K562 (cell line): Measurements from ENCODE around the gene LHX3. TPM values are rescaled to one million over a fixed set of nuclear protein-coding genes. Genes with fewer than 3 reads are reported as not detected.

ENCODE experiments used
- ATAC-seq: fragments of 200-7000 bp; cut with Tn5 transposase; 3 replicates; pipeline ENCODE4 v1.9.1; 2020; ENCODE audit warnings: moderate library complexity
- BruUV-seq: library from RNA; stranded (reverse); fragments of 400-500 nt; replicated peaks from 2 replicates; lab custom pipeline; 2021; lab: Mats Ljungman, UMichigan
- CTCF ChIA-PET: fragments of 300-600 bp; formaldehyde crosslinking; extraction: SDS; loops from one replicate; lab custom pipeline; 2021; ENCODE audit warnings: low intra/inter-chr PET ratio; lab: Yijun Ruan, JAX
- POLR2A ChIA-PET: fragments of 300-600, 350-650 bp; sonication (Branson Sonifier 250); formaldehyde crosslinking; extraction: SDS; loops from one replicate; lab custom pipeline; 2021; ENCODE audit warnings: antibody characterized with exemption, inconsistent platforms; lab: Yijun Ruan, JAX
- DNase-seq, 4 experiments: peaks; one replicate each; pipeline versions ENCODE4 v3.0.0 to v3.0.0-alpha.2; 2011 to 2018; ENCODE audit warnings: low spot score in 3 of 4, mixed read lengths in 3 of 4; ENCODE audit errors: extremely low read depth in 1 of 4
- FAIRE-seq: peaks from 2 replicates; lab custom pipeline; 2011; peaks lifted over from hg19 to GRCh38; lab: Jason Lieb, UNC
- H2AFZ ChIP-seq: 2 replicates; pipeline ENCODE4 v1.6.0; 2011; ENCODE audit warnings: low read depth, low read length, control low read depth, inconsistent platforms
- H3K27ac ChIP-seq: fragments of 200-600 bp; 3 replicates; pipeline ENCODE4 v1.8.0; 2011; ENCODE audit warnings: low read depth, mild to moderate bottlenecking, control low read depth, inconsistent platforms, low read length, moderate library complexity, mixed read lengths; ENCODE audit errors: extremely low read depth
- H3K27me3 ChIP-seq, 2 experiments: fragments of 300-600 bp in 1 of 2; 2 replicates in 1 of 2; 3 replicates in 1 of 2; pipeline versions ENCODE4 v1.6.0 to v1.8.0; 2011; ENCODE audit warnings: inconsistent platforms in 2 of 2, low read length in 2 of 2, mild to moderate bottlenecking in 1 of 2, mixed read lengths in 1 of 2, moderate library complexity in 1 of 2; ENCODE audit not compliant: control insufficient read depth in 2 of 2, insufficient read depth in 2 of 2
- H3K36me3 ChIP-seq: fragments of 300-600 bp; 3 replicates; pipeline ENCODE4 v1.8.0; 2011; ENCODE audit warnings: mild to moderate bottlenecking, low read length, inconsistent platforms; ENCODE audit not compliant: control insufficient read depth, insufficient read depth
- H3K4me1 ChIP-seq, 2 experiments: fragments of 200-600 bp in 1 of 2; replicated peaks in 1 of 2; 2 replicates in 1 of 2; 3 replicates in 1 of 2; pipeline versions ENCODE4 v1.5.1 to v1.8.0; 2011; ENCODE audit warnings: inconsistent platforms in 2 of 2, low read length in 2 of 2, mild to moderate bottlenecking in 1 of 2, mixed read lengths in 1 of 2, moderate library complexity in 1 of 2; ENCODE audit not compliant: control insufficient read depth in 2 of 2, insufficient read depth in 2 of 2
- H3K4me2 ChIP-seq: 2 replicates; pipeline ENCODE4 v1.6.1; 2011; ENCODE audit warnings: low read length, control low read depth, inconsistent platforms, mixed read lengths; ENCODE audit not compliant: insufficient read depth
- H3K4me3 ChIP-seq: fragments of 200-600 bp; sonication (generic), shearing (Covaris generic); 2 replicates; pipeline ENCODE4 v1.5.1; 2016; ENCODE audit warnings: control low read depth, inconsistent platforms
- H3K79me2 ChIP-seq: fragments of 200-600 bp; 3 replicates; pipeline ENCODE4 v1.8.0; 2011; ENCODE audit warnings: low read length, inconsistent platforms; ENCODE audit not compliant: control insufficient read depth, insufficient read depth
- H3K9ac ChIP-seq, 2 experiments: 2 replicates each; pipeline versions ENCODE4 v1.6.0 to v1.6.1; 2011; ENCODE audit warnings: low read depth in 2 of 2, low read length in 2 of 2, control low read depth in 1 of 2, inconsistent platforms in 1 of 2, mild to moderate bottlenecking in 1 of 2, mixed read lengths in 1 of 2; ENCODE audit not compliant: insufficient read depth in 1 of 2
- H3K9me1 ChIP-seq: one replicate; pipeline ENCODE4 v1.6.0; 2011; ENCODE audit warnings: inconsistent platforms, mild to moderate bottlenecking, low read length, moderate library complexity; ENCODE audit not compliant: control insufficient read depth, insufficient read depth
- H3K9me3 ChIP-seq: replicated peaks from 2 replicates; pipeline ENCODE4 v1.5.1; 2011; ENCODE audit warnings: low read depth, low read length, inconsistent platforms; ENCODE audit not compliant: control insufficient read depth, insufficient read depth
- H4K20me1 ChIP-seq: replicated peaks from 2 replicates; pipeline ENCODE4 v1.6.1; 2011; ENCODE audit warnings: low read length, inconsistent platforms, mixed read lengths; ENCODE audit not compliant: control insufficient read depth, insufficient read depth
- KLF10 ChIP-seq: fragments of 250-450 bp; sonication (Bioruptor Pico); IDR thresholded peaks from 2 replicates; pipeline ENCODE4 v1.6.1; 2021; ENCODE audit warnings: matching md5 sums
- RBM25 ChIP-seq: fragments of 200-400 bp; formaldehyde crosslinking; IDR thresholded peaks from 2 replicates; pipeline ENCODE4 v1.6.1; 2018; ENCODE audit warnings: low read length, low read depth, moderate library complexity; ENCODE audit not compliant: severe bottlenecking
- SMARCA4 ChIP-seq: fragments of 450-650 bp; IDR thresholded peaks from 2 replicates; pipeline ENCODE4 v1.6.1; 2016
- TEAD1 ChIP-seq, 2 experiments: fragments of 450-650 bp in 1 of 2; sonication (generic) in 1 of 2; formaldehyde crosslinking; IDR thresholded peaks; 2 replicates each; pipeline versions ENCODE4 v1.4.0 to v1.8.0; 2020 to 2022; ENCODE audit warnings: mild to moderate bottlenecking in 2 of 2, missing genetic modification reagents in 1 of 2
- ZC3H11A ChIP-seq: IDR thresholded peaks from 2 replicates; pipeline ENCODE4 v1.6.1; 2012; ENCODE audit warnings: low read depth, low read length, improper control_type of control experiment
- ZFP30 ChIP-seq: fragments of 250-450 bp; sonication (Bioruptor Pico); IDR thresholded peaks from 2 replicates; pipeline ENCODE4 v1.8.0; 2022; ENCODE audit warnings: moderate library complexity, mild to moderate bottlenecking, inconsistent platforms, borderline replicate concordance
- ZZZ3 ChIP-seq: fragments of 450-650 bp; IDR thresholded peaks from 2 replicates; pipeline ENCODE4 v1.6.1; 2016; ENCODE audit warnings: antibody characterized with exemption, mild to moderate bottlenecking, moderate library complexity
- WGBS: fragments of 100-300 bp; shearing (Covaris generic); methylation state at CpG from one replicate; pipeline ENCODE4 v1.1.6; 2016; ENCODE audit warnings: low coverage, mixed read lengths; ENCODE audit not compliant: insufficient coverage; ENCODE audit errors: missing lambda C conversion rate; 5-methylcytosine and 5-hydroxymethylcytosine counted together
- in situ Hi-C: fragments of 300-500 bp; cut with MboI; formaldehyde crosslinking; loops from 4 replicates; pipeline ENCODE4 v1.15.0; 2018; ENCODE audit warnings: inconsistent platforms, mixed read lengths
- intact Hi-C: fragments of 100-400 bp; cut with micrococcal nuclease; formaldehyde crosslinking; loops from 2 replicates; pipeline ENCODE4 v1.14.2; 2022
- polyA plus RNA-seq, 8 experiments: library from polyadenylated mRNA; depleted of rRNA in 4 of 8; stranded (reverse) in 5 of 8; unstranded in 3 of 8; fragments of >200 nt; fragmentation: Nextera tagmentation in 2 of 8; fragmentation: Illumina TruSeq in 1 of 8; extraction: Ambion mirVana in 2 of 8; extraction: Trizol in 1 of 8; gene quantifications; 2 replicates each; pipeline versions ENCODE4 v1.2.1 to v1.2.3, GENCODE V29; 2011 to 2014; ENCODE audit warnings: inconsistent platforms in 1 of 8, missing spikeins in 1 of 8
- total RNA-seq, 7 experiments: library from RNA; depleted of rRNA in 6 of 7; stranded (reverse); fragments of >200 nt in 6 of 7; fragmentation: Illumina TruSeq in 2 of 7; extraction: Trizol in 2 of 7; gene quantifications; 2 replicates each; pipeline versions ENCODE4 v1.2.1 to v1.2.3, GENCODE V29; 2011 to 2021; ENCODE audit warnings: low replicate concordance in 1 of 7
- TF ChIP-seq, protein P1 (sequence below): fragments of 250-450 bp; sonication (Bioruptor Pico); IDR thresholded peaks from 2 replicates; pipeline ENCODE4 v1.5.0; 2021
- TF ChIP-seq, protein P2 (sequence below): IDR thresholded peaks from 2 replicates; pipeline ENCODE4 v1.6.1; 2011; ENCODE audit not compliant: insufficient read length; ENCODE audit errors: extremely low read depth
- TF ChIP-seq, protein P3 (sequence below): sonication (generic); formaldehyde crosslinking; IDR thresholded peaks from 2 replicates; pipeline ENCODE4 v1.8.0; 2022; ENCODE audit warnings: mild to moderate bottlenecking, missing genetic modification reagents

The LHX3 gene
- total and polyA plus RNA-seq, 9 of the 15 experiments (the other 6 are each of a cell fraction or from before 2014, with no cell fraction given) = 0.09 TPM; not detected in 8

DNA sequence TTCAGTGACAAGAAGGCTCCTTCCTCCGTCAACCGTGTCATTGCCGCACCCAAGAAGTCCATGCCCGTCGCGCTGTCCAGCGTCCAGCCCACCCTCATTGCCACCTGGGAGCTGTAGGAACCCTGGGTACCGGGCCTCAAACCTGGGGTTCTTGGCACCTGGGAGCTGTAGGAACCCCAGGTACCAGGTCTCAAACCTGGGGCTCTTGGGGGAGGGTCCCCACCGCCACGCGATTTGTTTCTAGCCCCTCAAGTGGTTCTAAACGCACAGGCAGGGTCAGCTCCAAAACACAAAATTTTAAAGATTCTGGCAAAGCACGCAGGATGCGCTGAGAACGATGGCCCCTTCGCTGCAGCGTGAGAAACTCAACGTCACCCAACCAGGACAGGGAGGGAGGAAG, 17.7 kb downstream of the LHX3 start:
- no TSS peak for BruUV-seq
- no peak for TF ChIP-seq ZFP30 (CRISPR knock-in tag)
- TF ChIP-seq, protein P1, sequence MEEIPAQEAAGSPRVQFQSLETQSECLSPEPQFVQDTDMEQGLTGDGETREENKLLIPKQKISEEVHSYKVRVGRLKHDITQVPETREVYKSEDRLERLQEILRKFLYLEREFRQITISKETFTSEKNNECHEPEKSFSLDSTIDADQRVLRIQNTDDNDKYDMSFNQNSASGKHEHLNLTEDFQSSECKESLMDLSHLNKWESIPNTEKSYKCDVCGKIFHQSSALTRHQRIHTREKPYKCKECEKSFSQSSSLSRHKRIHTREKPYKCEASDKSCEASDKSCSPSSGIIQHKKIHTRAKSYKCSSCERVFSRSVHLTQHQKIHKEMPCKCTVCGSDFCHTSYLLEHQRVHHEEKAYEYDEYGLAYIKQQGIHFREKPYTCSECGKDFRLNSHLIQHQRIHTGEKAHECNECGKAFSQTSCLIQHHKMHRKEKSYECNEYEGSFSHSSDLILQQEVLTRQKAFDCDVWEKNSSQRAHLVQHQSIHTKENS = no peak
- no peak for TF ChIP-seq RBM25
- TF ChIP-seq ZC3H11A = no peak
- TF ChIP-seq, protein P2, sequence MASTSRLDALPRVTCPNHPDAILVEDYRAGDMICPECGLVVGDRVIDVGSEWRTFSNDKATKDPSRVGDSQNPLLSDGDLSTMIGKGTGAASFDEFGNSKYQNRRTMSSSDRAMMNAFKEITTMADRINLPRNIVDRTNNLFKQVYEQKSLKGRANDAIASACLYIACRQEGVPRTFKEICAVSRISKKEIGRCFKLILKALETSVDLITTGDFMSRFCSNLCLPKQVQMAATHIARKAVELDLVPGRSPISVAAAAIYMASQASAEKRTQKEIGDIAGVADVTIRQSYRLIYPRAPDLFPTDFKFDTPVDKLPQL = no peak
- TF ChIP-seq KLF10 (CRISPR knock-in tag) = no peak
- TF ChIP-seq, protein P3, sequence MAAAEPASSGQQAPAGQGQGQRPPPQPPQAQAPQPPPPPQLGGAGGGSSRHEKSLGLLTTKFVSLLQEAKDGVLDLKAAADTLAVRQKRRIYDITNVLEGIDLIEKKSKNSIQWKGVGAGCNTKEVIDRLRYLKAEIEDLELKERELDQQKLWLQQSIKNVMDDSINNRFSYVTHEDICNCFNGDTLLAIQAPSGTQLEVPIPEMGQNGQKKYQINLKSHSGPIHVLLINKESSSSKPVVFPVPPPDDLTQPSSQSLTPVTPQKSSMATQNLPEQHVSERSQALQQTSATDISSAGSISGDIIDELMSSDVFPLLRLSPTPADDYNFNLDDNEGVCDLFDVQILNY = no peak
- TF ChIP-seq TEAD1 (CRISPR knock-in tag; IDR thresholded peaks at IDR 0.05) = no peak
- TF ChIP-seq ZZZ3 = no peak
- TF ChIP-seq SMARCA4 = no peak

More for the DNA sequence above, 17.7 kb downstream of the LHX3 start:
- no peak overlapping the region for H3K27ac ChIP-seq
- H3K79me2 ChIP-seq = no peaks in the 10 kb centered on the region
- H3K9me3 ChIP-seq = no peaks in the 10 kb centered on the region
- no peak overlapping the region for H3K4me3 ChIP-seq
- H3K9me1 ChIP-seq = no peaks in the 10 kb centered on the region
- ChIA-PET CTCF (no interaction called here), POLR2A (interaction anchor here (0.7 to 2.7 kb wide), 3 partner anchors 11 to 542 kb away, joined by 3 to 10 read pairs (median 4); no protein-coding TSS in a partner anchor)
- H3K4me2 ChIP-seq = no peak overlapping the region
- H3K36me3 ChIP-seq = no peaks in the 10 kb centered on the region
- peaks cover 17 to 56% of the 10 kb centered on the region in 2 experiments for H3K4me1 ChIP-seq
- H3K9ac ChIP-seq = no peak overlapping the region
- H4K20me1 ChIP-seq = peaks cover 4% of the 10 kb centered on the region; the same call in 1 of the 2 replicates
- peaks cover 15 to 49% of the 10 kb centered on the region in 2 experiments; a peak in 4 of 5 replicates for H3K27me3 ChIP-seq
- WGBS = 35% methylated on average over 14 of the region's 18 CpGs
- FAIRE-seq = no peak
- no peak overlapping the region for H2AFZ ChIP-seq
- in situ Hi-C loops = no loop called here
- DNase-seq = no peak
- intact Hi-C loops = no loop called here
- no peak for ATAC-seq
